Gastrocnemius medialis (tissue), 4 donors: ENCODE results near the gene ARL5A.

ENCODE experiments used
- CTCF ChIP-seq, 5 experiments: fragments of 450-650 bp in 3 of 5; fragments of 200-600 bp in 2 of 5; sonication (generic) in 2 of 5; IDR thresholded peaks in 4 of 5; conservative IDR thresholded peaks in 1 of 5; 1 replicate in 4 of 5; 2 replicates in 1 of 5; pipeline ENCODE4 v1.5.1; 2016 to 2019; ENCODE audit warnings: antibody characterized with exemption in 5 of 5, mild to moderate bottlenecking in 3 of 5, moderate library complexity in 3 of 5
- POLR2A ChIP-seq, 2 donors: fragments of 450-650 bp; IDR thresholded peaks; one replicate each; pipeline ENCODE4 v1.6.1; 2017; ENCODE audit warnings: antibody characterized with exemption in 2 of 2, mild to moderate bottlenecking in 2 of 2, moderate library complexity in 2 of 2

- TF ChIP-seq POLR2A (IDR thresholded peaks at IDR 0.05) (no peak), CTCF (IDR thresholded peaks at IDR 0.05 in 4 of 5, conservative IDR thresholded peaks at IDR 0.05 in 1 of 5) (no peak)
Measured at GRCh38 chr2:151754253-151754897, 73.8 kb downstream of the ARL5A start.
